ENCODE data around the gene HOXC10. TPM values are rescaled to one million over a fixed set of nuclear protein-coding genes. Genes with fewer than 3 reads are reported as not detected.

Gene HOXC10
- total RNA-seq, 1 donor from 2014 or later, result 0.96 TPM

DNA sequence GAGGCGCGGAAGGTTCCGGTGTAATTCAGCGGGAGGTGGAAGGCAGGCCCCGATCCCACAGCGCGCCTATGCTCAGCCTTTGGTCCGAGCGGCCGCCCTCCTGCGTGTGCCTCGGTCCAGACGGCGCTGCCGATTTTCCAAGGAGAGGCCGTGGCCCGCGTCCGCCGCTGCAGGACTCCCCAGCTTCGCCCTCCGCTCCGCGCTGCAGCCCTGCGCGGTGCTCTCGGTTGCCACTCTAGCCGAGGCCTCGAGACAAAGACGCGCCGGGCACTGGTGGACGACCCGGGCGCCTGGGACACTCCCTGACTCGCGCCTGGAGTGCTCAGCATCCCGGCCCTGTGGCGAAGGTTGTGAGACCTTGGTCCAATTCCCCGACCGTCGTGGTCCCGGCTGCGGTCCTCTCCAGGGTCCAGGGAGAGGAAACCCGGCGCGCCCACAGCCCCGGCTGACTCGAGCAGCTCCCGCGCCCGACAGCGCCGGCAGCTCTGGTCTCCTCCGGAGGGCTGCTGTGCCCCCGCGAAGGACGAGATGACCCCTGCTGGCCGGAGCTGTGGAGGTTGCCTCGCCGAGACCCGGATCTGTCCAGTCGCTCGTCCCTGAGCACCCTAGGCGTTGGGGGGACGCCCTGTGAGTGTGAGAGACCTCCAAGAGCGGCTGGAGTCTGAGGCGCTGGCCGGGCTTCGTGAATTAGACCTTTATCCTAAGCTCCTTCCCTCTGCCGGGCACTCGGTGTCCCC is 23.8 kb upstream of the HOXC10 start:
- peaks cover 1% of the 10 kb centered on the region for H3K4me1 Mint-ChIP-seq
- no peaks in the 10 kb centered on the region for H3K9me3 Mint-ChIP-seq
- TF ChIP-seq, protein P1, sequence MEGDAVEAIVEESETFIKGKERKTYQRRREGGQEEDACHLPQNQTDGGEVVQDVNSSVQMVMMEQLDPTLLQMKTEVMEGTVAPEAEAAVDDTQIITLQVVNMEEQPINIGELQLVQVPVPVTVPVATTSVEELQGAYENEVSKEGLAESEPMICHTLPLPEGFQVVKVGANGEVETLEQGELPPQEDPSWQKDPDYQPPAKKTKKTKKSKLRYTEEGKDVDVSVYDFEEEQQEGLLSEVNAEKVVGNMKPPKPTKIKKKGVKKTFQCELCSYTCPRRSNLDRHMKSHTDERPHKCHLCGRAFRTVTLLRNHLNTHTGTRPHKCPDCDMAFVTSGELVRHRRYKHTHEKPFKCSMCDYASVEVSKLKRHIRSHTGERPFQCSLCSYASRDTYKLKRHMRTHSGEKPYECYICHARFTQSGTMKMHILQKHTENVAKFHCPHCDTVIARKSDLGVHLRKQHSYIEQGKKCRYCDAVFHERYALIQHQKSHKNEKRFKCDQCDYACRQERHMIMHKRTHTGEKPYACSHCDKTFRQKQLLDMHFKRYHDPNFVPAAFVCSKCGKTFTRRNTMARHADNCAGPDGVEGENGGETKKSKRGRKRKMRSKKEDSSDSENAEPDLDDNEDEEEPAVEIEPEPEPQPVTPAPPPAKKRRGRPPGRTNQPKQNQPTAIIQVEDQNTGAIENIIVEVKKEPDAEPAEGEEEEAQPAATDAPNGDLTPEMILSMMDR (IDR thresholded peaks at IDR 0.05; ENCODE audit: unreplicated experiment), result no peak
- peaks cover 100% of the 10 kb centered on the region for H3K27me3 Mint-ChIP-seq (ENCODE audit: low read depth)
- no peak for DNase-seq (ENCODE audit: low spot score in 2 of 2, unreplicated experiment in 2 of 2)
- H3K27ac Mint-ChIP-seq, result no peak overlapping the region
- H3K36me3 Mint-ChIP-seq, result no peaks in the 10 kb centered on the region
- H3K4me3 Mint-ChIP-seq, result no peak overlapping the region

GRCh38 chr12:53963005-53963404 is 21.9 kb upstream of the HOXC10 start:
- H3K4me1 Mint-ChIP-seq, result peaks cover 7% of the 10 kb centered on the region
- peaks cover 100% of the 10 kb centered on the region for H3K27me3 Mint-ChIP-seq (ENCODE audit: low read depth)
- H3K9me3 Mint-ChIP-seq, result no peaks in the 10 kb centered on the region
- no peaks in the 10 kb centered on the region for H3K36me3 Mint-ChIP-seq
- no peak for DNase-seq (ENCODE audit: low spot score in 2 of 2, unreplicated experiment in 2 of 2)
- H3K27ac Mint-ChIP-seq, result no peak overlapping the region
- no peak overlapping the region for H3K4me3 Mint-ChIP-seq
- TF ChIP-seq, protein P1 (IDR thresholded peaks at IDR 0.05; ENCODE audit: unreplicated experiment), result no peak

GRCh38 chr12:53963434-53964314 is 21.3 kb upstream of the HOXC10 start:
- H3K36me3 Mint-ChIP-seq, result no peaks in the 10 kb centered on the region
- H3K27ac Mint-ChIP-seq, result no peak overlapping the region

DNA sequence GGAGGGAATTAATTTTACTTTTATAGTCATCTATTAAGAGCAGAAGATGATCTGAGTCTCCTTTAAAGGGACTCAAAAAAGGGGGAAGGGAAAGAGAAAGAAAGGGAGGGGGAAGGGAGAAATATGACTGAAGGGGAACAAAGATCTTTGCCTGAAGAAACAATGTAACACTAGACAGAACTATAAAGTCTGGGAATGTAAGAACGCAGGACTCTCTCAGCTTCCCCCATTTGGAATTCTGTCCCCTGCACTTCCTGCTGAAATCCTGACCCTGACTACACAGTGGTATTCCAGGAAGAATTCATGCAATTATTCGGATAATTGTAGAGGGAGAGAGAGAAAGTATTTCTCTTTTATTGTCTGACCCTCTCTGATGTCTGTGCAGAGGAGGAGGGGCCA is 20.6 kb upstream of the HOXC10 start:
- H3K27ac Mint-ChIP-seq, result no peak overlapping the region
- peaks cover 100% of the 10 kb centered on the region for H3K27me3 Mint-ChIP-seq (ENCODE audit: low read depth)
- no peak overlapping the region for H3K4me3 Mint-ChIP-seq
- no peaks in the 10 kb centered on the region for H3K9me3 Mint-ChIP-seq
- no peak for DNase-seq (ENCODE audit: low spot score in 2 of 2, unreplicated experiment in 2 of 2)
- TF ChIP-seq, protein P1 (IDR thresholded peaks at IDR 0.05; ENCODE audit: unreplicated experiment), result no peak
- H3K36me3 Mint-ChIP-seq, result no peaks in the 10 kb centered on the region
- H3K4me1 Mint-ChIP-seq, result peaks cover 16% of the 10 kb centered on the region

More at GRCh38 chr12:53963434-53964314, 21.3 kb upstream of the HOXC10 start:
- H3K4me3 Mint-ChIP-seq, result no peak overlapping the region
- DNase-seq (ENCODE audit: low spot score in 2 of 2, unreplicated experiment in 2 of 2), result no peak
- no peaks in the 10 kb centered on the region for H3K9me3 Mint-ChIP-seq
- TF ChIP-seq, protein P1 (IDR thresholded peaks at IDR 0.05; ENCODE audit: unreplicated experiment), result no peak
- peaks cover 100% of the 10 kb centered on the region for H3K27me3 Mint-ChIP-seq (ENCODE audit: low read depth)
- H3K4me1 Mint-ChIP-seq, result peaks cover 14% of the 10 kb centered on the region

DNA sequence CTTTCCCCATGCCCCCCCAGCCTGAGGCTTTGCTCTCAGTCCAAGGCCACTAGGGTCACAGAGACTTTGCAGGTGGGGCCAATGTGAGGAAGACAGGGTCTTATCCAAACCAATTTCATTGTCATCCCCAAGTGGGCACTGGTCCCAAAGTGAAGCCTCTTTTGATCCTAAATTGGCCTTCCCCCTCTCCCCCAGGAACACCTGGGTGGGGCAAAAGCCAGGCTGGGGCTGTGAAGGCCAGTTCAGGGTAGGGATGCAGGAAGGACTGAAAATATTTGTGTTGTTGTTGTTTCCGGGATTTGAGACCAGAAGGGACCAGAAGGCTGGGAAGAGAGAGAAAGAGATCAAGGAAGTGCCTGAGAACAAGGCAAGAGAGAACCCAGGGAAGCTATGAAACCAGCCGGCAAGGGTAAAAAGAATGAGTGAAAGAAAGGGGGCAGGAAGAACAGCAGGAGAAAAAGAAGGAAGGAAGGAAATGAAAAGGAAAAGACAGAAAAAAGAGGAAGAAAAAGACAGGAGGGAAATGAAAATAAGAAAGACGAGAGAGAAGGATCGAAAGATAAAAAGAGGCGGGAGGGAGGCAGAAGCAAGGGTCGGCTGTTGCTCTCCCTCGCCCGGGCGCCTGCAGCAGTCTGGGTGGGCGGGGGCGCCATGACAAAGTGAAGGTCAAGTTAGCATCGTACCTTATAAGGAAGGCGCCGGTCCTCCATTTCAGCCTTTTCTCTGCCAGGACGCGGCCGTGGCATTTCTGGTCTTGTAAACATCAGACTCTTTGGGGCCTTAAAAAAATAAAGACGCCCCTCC is 19.5 kb upstream of the HOXC10 start:
- TF ChIP-seq, protein P1 (IDR thresholded peaks at IDR 0.05; ENCODE audit: unreplicated experiment), result no peak
- Mint-ChIP-seq H3K9me3 (no peaks in the 10 kb centered on the region), H3K27ac (peak overlapping the region; percentile 55), H3K27me3 (ENCODE audit: low read depth) (peaks cover 100% of the 10 kb centered on the region), H3K4me3 (peak overlapping the region; percentile 59), H3K36me3 (no peaks in the 10 kb centered on the region), H3K4me1 (peaks cover 16% of the 10 kb centered on the region)
- no peak for DNase-seq (ENCODE audit: low spot score in 2 of 2, unreplicated experiment in 2 of 2)

Measured in mesothelial cell of epicardium (in vitro differentiated cells).